ENCODE results near the gene SCYGR4.

DNA sequence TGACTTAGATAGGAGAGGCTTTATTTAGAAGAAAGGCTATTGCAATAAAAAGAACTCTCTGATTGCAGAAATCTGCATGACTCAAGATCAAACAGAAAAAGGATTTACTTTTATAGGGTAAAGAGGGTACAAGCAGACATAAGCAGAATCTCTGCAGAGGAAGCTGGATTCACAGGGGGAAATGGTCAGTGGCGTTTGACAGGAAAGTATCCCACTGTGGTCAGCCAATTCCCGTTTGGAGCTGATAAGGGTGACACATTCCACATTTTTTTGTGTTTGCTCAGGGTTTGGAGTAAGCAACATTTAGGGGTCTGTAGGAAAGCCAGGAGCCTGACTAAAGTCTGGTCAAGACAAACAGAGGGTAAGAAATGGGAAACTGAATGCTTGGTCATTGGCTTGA is 25.4 kb downstream of the SCYGR4 start:
- no peak for TF ChIP-seq POLR2A (IDR thresholded peaks at IDR 0.05; ENCODE audit: low read length)
- no peak for TF ChIP-seq GATA1 (IDR thresholded peaks at IDR 0.05; ENCODE audit: low read depth, low read length)
